GM23248 (cell line): Measurements from ENCODE around the gene PLD2.

Experiments used
- EZH2 ChIP-seq: fragments of 200-600 bp; sonication (generic); IDR thresholded peaks from 2 replicates; pipeline ENCODE4 v1.6.1; 2018; ENCODE audit warnings: antibody characterized with exemption, mild to moderate bottlenecking; ENCODE audit not compliant: insufficient read depth, poor library complexity, severe bottlenecking
- EZH2phosphoT487 ChIP-seq: fragments of 200-600 bp; sonication (generic); IDR thresholded peaks from 2 replicates; pipeline ENCODE4 v1.6.1; 2018; ENCODE audit warnings: antibody characterized with exemption, moderate library complexity, mild to moderate bottlenecking, low read depth; ENCODE audit not compliant: insufficient read depth

GRCh38 chr17:4856271-4856936, 49.5 kb downstream of the PLD2 start:
- TF ChIP-seq EZH2phosphoT487 (no peak), EZH2 (no peak)
